HG02885 (cell line): ENCODE measurements around the gene PLEKHA5.
"Not testable (repeated sequence)": the region's sequence is repeated elsewhere in the genome, so short reads cannot be mapped to it uniquely, and the experiment has no call there.

Source experiments
- ATAC-seq: cut with Tn5 transposase; IDR thresholded peaks from one replicate; pipeline ENCODE4 v1.9.1; 2021; ENCODE audit warnings: mild to moderate bottlenecking; ENCODE audit not compliant: unreplicated experiment, poor library complexity

The PLEKHA5 gene

GRCh38 chr12:19227190-19227879 lies 97.8 kb downstream of the PLEKHA5 start:
- ATAC-seq = no peak

DNA sequence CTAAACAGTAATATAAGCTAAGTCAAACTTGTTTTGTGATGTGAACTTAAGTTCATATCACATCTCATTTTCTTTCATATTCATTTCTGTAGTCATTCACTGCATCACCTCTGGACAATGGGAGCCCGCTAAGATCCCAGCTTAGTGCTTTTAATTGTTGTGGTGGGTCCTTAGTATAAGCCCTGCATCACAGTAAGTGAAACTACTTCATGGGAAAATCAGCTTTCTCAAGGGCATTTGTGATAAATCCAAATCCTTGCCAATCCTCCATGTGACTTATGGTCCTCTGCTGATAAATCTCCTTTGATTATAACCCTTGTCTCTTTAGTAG lies 98.3 kb downstream of the PLEKHA5 start:
- ATAC-seq = no peak

DNA sequence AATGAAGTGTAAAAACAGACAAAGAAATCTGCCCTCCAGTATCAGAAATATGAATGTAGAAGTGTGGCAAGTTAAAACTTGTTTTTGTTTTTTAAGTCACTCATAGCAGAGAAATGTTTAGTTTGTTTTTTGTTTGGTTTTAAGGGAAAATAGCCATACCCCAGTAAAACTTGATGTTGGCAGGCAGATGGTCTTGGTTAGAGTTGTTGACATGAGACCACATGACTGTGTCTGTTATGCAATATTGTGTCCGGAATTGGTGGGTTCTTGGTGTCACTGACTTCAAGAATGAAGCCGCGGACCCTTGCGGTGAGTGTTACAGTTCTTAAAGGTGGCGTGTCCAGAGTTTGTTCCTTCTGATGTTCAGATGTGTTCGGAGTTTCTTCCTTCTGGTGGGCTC lies 99.5 kb downstream of the PLEKHA5 start:
- not testable (repeated sequence) for ATAC-seq

DNA sequence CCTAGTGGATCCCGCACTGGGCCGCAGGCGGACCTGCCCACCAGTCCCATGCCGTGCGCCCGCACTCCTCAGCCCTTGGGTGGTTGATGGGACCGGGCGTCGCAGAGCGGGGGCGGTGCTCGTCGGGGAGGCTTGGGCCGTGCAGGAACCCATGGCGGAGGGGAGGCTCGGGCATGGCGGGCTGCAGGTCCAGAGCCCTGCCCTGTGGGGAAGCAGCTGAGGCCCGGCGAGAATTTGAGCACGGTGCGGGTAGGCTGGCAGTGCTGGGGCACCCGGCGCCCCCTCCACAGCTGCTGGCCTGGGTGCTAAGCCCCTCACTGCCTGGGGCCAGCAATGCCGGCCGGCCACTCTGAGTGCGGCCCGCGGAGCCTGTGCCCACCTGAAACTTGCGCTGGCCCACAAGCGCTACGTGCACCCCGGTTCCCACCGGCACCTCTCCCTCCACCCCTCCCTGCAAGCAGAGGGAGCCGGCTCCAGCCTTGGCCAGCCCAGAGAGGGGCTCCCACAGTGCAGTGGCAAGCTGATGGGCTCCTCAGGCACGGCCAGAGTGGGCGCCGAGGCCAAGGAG lies 100.8 kb downstream of the PLEKHA5 start:
- no peak for ATAC-seq

DNA sequence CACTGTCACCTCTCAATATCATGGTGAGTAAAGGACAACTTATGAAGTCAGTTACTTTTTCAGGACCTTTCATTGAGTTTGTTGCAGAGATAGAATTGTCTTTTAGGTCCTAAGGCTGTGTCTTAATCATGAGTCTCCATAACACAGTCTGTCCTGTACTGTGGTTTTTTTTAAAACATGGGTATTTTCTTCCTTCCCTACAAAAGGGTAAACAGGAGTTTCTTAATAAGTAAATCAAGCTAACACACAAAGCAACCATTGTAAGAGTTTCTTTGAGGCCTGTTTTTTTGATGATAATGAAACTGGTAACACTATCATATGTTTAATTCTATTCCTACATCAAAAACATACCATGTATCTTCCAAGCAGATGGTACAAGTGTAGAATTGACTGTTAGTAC lies 101.4 kb downstream of the PLEKHA5 start:
- ATAC-seq = no peak

DNA sequence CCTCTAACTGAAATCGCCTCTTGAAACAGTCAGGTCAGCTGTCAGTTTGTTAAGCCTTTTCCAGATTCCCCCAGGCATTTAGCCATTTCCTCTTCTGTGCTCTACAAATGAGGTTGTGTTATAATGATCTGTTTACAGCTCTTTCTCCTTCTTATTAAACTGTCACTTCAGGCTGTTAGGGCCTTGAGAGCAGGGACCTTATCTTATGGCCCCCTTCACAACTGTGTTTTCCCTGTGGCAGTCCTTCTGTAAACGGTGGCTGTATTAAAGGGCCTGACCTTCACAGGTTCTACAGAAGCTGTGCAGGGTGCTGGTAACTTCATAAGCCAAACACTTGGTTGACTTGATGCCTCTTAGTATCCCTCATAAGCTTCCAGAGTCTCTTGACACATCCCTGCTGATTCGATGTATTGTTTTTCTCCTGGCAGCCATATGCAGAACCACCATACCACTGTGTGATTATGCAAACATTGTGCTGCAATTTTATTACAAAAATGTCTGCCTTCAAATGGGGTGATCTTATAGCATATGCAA lies 104.7 kb downstream of the PLEKHA5 start:
- ATAC-seq = no peak

DNA sequence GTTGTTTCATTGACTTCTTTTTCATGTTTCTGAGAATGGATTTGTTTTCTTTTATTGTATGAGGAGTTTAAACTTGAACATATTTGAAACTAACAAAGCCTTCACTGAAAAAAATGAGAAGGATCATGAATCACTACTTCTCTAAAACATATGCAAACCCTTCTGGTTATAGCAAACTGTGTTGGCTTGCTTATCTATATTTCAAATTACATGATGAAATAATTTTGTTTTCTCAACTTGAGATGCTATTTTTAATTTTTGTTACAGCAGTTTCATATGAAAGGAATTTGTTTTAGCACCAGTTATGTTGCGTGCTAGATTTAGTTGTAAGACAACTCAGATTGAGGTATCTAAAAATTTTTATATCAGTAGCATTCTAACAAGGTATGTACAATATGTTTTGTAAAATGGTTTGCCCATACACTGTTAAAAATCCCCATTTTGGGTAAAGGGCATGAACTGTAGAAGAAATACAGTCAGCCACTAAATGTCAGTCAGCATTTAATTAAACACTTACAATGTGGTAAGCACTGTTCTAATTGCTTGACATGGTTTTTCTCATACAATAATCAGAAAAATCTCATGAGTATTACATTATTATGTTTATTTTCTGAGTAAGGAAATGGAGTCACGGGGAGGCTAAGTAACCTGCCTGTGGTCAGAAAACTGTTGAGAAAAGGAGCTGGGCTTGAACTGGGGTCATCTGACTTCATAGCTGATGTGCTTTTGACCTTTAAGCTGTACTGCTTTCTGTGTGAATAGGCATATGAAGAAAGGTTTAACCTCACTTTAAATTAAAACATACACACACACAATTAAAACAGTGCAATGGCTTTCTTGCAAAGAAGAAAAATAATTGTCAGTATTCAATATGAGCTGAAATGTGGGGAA lies 105.7 kb downstream of the PLEKHA5 start:
- ATAC-seq = no peak

- no peak for ATAC-seq
These were observed 107.1 kb downstream of the PLEKHA5 start for GRCh38 chr12:19236656-19237055.

DNA sequence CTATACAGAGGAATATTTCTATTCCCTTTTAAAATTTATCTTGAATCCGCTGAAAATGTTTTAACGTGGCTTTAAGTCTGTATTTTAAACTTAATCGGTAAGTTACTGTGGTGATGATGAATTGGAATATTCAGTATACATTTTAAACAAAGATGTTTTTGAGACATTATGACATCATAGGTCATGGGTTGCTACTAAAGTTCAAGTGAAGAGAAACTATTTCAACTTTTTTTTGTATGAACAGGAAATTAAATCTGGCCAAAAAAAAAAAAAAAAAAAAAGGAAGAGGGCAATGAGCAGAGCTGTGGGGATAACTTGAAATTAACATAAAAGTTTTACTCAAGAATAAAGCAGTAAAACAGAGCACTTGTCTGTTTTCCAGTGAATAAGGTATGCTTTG lies 109.0 kb downstream of the PLEKHA5 start:
- ATAC-seq = no peak

DNA sequence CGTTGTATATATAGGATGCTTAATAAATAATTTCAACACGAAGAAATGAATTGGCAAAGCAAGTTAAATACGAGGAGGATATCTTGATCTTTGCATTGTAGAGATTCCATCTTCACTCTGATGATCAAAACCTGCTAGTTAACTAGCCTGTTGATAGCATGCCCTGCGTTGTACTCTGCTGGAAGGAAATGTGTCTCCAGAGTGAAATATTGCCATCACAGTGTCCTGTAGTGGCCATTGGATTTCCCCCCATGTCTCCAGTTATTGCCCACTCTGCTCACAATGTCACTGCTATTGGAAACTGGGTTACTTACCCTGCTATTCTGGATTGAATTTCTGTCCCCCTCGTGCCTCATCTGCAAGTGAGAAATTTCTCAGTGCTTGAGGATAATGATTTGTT lies 109.6 kb downstream of the PLEKHA5 start:
- ATAC-seq = no peak

DNA sequence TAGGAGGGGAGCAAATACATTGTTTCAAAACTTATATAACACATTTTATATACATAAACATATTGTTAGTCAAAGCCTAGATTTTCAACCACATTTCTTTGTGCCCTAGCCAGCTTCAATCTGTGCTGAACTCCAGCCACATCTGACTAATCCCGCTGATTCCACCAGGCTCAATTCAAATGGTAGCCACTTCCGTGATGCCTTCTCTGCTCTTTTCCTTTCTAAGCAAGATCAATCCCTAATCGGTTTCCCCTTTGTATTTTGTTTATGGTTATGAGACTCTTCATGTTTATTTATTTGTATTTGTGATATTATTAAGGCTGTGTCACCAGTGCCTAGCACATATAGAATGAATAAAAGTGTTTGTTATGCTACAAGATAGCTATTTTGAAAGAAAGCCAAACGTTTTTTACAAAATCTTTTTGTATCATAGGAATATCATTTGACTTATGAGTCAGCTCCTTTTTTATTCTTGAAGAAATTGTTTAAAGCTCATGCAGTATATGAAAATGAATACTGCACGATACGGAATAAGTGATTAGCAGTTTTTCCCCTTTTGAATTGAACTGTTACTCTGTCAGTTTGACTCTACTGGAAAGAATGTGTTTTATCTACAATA lies 110.2 kb downstream of the PLEKHA5 start:
- ATAC-seq = no peak

DNA sequence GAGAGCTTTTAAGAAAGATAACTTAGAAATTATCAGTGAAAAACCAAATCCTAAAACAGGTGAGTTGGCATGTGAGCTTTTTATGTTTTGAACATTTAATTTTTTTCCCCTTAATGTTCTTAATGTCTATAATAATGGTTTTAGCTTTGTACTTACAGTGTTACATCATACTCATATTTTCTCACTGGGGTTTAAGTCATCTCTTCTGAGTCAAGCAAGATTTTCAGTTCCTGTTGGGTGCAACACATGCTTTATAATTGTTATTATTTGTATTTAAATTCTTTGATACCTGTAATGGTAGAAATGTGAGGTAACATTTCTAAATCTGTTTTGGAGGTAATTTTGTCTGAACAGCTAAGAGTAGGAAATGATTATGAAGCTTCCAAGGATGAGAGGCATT lies 113.0 kb downstream of the PLEKHA5 start:
- ATAC-seq = no peak

DNA sequence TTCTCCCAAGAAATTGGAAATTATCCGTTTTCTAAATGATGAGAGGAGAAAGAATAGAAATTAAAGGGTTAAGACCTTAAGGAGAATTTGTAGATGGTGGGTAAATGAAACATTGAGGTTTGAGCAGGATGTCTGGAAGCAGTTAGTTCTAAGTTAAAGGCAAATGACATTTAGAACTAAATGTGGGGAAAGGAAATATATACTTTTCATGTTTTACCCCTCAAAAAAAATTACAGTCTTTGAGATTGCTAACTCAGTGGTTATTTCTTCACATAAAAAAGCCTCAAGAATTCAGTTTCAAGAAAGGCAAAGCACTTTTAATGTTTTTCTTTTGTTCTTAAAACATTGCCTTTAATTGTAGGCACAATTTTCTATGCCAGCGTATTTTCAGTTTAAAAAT lies 114.0 kb downstream of the PLEKHA5 start:
- ATAC-seq = no peak

GRCh38 chr12:19244312-19244711 lies 114.8 kb downstream of the PLEKHA5 start:
- no peak for ATAC-seq

GRCh38 chr12:19245106-19245505 lies 115.6 kb downstream of the PLEKHA5 start:
- no peak for ATAC-seq

GRCh38 chr12:19245666-19246065 lies 116.1 kb downstream of the PLEKHA5 start:
- ATAC-seq = no peak

GRCh38 chr12:19246933-19247332 lies 117.4 kb downstream of the PLEKHA5 start:
- no peak for ATAC-seq

DNA sequence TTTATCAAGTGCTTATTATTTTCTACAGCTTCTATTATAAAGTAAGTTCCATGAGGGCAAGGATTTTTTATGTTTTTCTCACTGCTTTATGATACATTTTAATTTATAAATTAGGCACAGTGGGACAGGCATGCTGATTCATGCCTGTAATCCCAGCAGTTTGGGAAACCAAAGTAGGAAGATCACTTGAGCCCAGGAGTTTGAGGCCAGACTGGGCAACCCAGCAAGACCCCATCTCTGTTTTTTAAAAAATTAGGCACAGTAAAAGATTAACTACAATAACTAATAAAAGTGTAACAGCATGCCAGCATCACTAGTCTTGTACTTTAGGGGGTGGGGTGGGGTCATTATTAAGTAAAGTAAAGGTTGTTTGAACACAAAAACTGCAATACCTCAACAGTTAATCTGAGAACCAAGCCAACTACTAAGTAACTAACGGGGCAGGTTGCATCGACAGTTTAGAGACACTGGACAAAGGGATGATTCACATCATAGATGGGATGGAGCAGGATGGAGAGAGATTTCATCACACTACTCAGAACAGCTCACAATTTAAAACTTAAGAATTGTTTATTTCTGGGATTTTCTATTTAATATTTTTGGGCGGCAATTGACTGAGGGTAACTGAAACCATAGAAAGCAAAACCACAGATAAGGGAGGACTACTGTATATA lies 119.5 kb downstream of the PLEKHA5 start:
- no peak for ATAC-seq

GRCh38 chr12:19251481-19252132 lies 122.1 kb downstream of the PLEKHA5 start:
- ATAC-seq = no peak

GRCh38 chr12:19260135-19260534 lies 130.6 kb downstream of the PLEKHA5 start:
- no peak for ATAC-seq
